Measurements from ENCODE around the gene TTC33.

Gene TTC33

DNA sequence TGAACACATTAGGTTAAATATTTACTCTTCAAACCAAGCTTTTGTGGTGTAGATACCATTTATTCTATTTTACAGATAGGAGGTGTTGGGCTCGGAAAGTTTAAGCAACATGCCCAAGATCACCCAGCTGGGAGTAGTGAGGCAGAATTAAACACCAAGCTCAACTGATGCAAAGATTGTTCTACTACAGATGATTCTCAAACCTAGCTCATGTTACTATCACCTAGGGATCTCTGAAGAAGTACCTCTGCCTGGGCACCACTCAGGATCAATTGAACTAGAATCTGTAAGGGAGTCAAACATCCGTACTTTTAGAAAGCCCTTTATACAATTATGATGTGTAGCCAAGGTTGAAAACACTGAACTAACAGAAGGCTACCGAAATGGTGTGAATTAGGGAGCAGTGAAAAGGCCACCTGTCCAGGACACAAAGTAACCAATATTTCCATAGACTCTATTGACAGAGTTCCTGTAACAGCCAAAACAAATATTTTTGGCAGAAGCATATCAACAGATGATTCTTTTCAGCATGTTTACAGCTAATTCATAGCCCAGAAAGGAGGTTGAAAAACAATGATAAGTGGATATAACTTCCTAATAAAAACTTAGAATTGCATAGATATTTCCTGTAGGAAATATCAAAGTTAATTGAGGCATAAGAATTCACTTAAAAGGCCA is 234.5 kb downstream of the TTC33 start:
- no peak overlapping the region for H3K4me3 ChIP-seq (ENCODE audit: low read depth, low read length)
- TF ChIP-seq, protein P1, sequence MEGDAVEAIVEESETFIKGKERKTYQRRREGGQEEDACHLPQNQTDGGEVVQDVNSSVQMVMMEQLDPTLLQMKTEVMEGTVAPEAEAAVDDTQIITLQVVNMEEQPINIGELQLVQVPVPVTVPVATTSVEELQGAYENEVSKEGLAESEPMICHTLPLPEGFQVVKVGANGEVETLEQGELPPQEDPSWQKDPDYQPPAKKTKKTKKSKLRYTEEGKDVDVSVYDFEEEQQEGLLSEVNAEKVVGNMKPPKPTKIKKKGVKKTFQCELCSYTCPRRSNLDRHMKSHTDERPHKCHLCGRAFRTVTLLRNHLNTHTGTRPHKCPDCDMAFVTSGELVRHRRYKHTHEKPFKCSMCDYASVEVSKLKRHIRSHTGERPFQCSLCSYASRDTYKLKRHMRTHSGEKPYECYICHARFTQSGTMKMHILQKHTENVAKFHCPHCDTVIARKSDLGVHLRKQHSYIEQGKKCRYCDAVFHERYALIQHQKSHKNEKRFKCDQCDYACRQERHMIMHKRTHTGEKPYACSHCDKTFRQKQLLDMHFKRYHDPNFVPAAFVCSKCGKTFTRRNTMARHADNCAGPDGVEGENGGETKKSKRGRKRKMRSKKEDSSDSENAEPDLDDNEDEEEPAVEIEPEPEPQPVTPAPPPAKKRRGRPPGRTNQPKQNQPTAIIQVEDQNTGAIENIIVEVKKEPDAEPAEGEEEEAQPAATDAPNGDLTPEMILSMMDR (IDR thresholded peaks at IDR 0.05; ENCODE audit: low read depth, low read length) = no peak

DNA sequence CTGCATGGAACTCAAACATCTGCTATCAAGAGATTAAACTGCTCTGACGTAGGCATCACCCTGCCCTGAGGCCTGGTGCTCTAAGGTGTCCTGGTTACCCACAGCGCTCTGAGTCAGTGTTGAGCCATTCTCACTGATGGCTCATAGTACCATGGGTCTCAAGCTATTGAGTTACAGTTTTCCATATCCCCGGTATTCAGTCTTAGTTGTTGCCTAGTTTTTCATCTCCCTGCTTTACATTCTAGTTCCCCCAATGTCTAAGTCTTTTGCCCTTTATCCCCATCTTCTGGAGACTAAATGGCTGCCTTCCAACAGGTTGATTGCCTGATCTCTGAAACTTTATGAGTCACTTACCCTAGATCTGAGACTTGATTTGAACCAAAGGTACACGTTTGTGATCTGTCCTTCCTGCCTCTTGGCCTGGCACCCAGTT is 237.3 kb downstream of the TTC33 start:
- H3K4me3 ChIP-seq (ENCODE audit: low read depth, low read length) = no peak overlapping the region
- TF ChIP-seq, protein P1 (IDR thresholded peaks at IDR 0.05; ENCODE audit: low read depth, low read length) = no peak

GRCh38 chr5:40515476-40515875 is 240.3 kb downstream of the TTC33 start:
- H3K4me3 ChIP-seq (ENCODE audit: low read depth, low read length) = no peak overlapping the region

DNA sequence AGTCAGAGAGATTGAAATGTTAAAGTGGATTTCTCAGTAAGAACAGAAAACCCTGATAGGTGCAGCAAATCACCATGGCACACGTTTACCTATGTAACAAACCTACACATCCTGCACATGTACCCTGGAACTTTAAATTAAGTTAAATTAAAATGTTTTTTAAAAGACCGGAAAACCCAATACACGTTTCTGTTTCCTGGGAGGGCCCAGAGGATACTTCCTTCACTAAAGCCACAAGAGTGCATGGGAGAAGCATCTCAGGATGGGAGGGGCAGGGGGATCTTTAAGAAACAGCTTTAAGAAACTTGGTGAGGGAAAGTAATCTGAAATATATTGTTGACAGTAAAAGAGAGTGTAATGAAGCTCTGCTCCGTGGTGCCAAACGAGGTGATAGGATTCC is 240.8 kb downstream of the TTC33 start:
- TF ChIP-seq, protein P1 (IDR thresholded peaks at IDR 0.05; ENCODE audit: low read depth, low read length) = no peak
- no peak overlapping the region for H3K4me3 ChIP-seq (ENCODE audit: low read depth, low read length)

More at GRCh38 chr5:40515476-40515875, 240.3 kb downstream of the TTC33 start:
- TF ChIP-seq, protein P1 (IDR thresholded peaks at IDR 0.05; ENCODE audit: low read depth, low read length) = no peak

DNA sequence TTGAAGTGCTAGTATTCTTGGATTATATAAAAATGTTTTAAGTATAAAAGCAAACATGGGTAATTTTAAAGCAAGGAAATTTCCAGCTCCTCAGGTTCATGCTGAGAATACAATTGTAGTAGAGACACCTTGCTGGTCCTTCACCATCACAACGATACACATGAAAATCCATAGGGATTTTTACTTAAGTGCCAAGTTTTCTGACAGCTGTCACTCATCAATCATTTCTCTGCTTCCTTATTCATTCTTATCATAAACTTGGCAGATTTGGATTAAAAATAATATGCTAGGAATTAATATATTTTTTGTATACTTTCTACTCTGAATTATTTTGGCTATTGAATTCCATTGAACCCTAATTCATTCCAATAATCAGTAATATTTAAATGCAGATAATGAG is 244.0 kb downstream of the TTC33 start:
- no peak overlapping the region for H3K4me3 ChIP-seq (ENCODE audit: low read depth, low read length)
- TF ChIP-seq, protein P1 (IDR thresholded peaks at IDR 0.05; ENCODE audit: low read depth, low read length) = no peak

- no peak overlapping the region for H3K4me3 ChIP-seq (ENCODE audit: low read depth, low read length)
- TF ChIP-seq, protein P1 (IDR thresholded peaks at IDR 0.05; ENCODE audit: low read depth, low read length) = no peak
These were observed 248.7 kb downstream of the TTC33 start for GRCh38 chr5:40507095-40507494.

GRCh38 chr5:40505031-40505430 is 250.7 kb downstream of the TTC33 start:
- H3K4me3 ChIP-seq (ENCODE audit: low read depth, low read length) = no peak overlapping the region
- TF ChIP-seq, protein P1 (IDR thresholded peaks at IDR 0.05; ENCODE audit: low read depth, low read length) = no peak
